T-helper 2 cell treated with Interferon-gamma antibody and Interleukin-4, amounts not matched to agents 5 μg/mL and 100 μg/mL, for 36 hours (primary cell): ENCODE measurements around the gene KRTAP10-2.
A peak's percentile ranks its signal among the peaks of the same experiment; 100 is the strongest.
"Not testable (repeated sequence)": the region's sequence is repeated elsewhere in the genome, so short reads cannot be mapped to it uniquely, and the experiment has no call there.

Experiments
- DNase-seq: peaks from one replicate; pipeline ENCODE4 v3.0.0; 2021; ENCODE audit warnings: low spot score
- H3K27ac Mint-ChIP-seq: one replicate; pipeline ENCODE4 v1.8.0; 2021; ENCODE audit warnings: mild to moderate bottlenecking, mixed read lengths
- H3K27me3 Mint-ChIP-seq: one replicate; pipeline ENCODE4 v1.8.0; 2021; ENCODE audit warnings: low read depth, mixed read lengths
- H3K36me3 Mint-ChIP-seq: one replicate; pipeline ENCODE4 v1.8.0; 2021; ENCODE audit warnings: low read depth, mixed read lengths
- H3K4me1 Mint-ChIP-seq: one replicate; pipeline ENCODE4 v1.8.0; 2021; ENCODE audit warnings: low read depth, mixed read lengths
- H3K4me3 Mint-ChIP-seq: one replicate; pipeline ENCODE4 v1.8.0; 2022; ENCODE audit warnings: mild to moderate bottlenecking, moderate library complexity, mixed read lengths
- H3K9me3 Mint-ChIP-seq: one replicate; pipeline ENCODE4 v1.8.0; 2021; ENCODE audit warnings: mixed read lengths

The KRTAP10-2 gene

DNA sequence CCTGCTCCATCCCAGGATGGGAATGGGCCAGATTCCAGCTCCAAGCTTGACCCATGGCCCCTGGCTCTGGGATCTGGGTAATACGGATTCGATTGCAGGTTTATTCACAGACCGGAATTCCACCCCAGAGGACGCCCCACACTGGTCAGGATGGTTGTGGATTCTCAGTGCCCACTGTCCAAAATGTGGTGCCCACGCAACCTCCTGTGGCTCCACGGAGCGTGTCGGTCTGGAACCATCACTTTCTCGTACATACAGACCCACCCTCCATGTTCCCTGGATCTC, 42.9 kb downstream of the KRTAP10-2 start:
- DNase-seq = no peak
- H3K36me3 Mint-ChIP-seq = no peaks in the 10 kb centered on the region
- H3K27ac Mint-ChIP-seq = no peak overlapping the region
- H3K4me1 Mint-ChIP-seq = no peaks in the 10 kb centered on the region
- no peak overlapping the region for H3K4me3 Mint-ChIP-seq
- H3K9me3 Mint-ChIP-seq = no peaks in the 10 kb centered on the region
- H3K27me3 Mint-ChIP-seq = no peaks in the 10 kb centered on the region

DNA sequence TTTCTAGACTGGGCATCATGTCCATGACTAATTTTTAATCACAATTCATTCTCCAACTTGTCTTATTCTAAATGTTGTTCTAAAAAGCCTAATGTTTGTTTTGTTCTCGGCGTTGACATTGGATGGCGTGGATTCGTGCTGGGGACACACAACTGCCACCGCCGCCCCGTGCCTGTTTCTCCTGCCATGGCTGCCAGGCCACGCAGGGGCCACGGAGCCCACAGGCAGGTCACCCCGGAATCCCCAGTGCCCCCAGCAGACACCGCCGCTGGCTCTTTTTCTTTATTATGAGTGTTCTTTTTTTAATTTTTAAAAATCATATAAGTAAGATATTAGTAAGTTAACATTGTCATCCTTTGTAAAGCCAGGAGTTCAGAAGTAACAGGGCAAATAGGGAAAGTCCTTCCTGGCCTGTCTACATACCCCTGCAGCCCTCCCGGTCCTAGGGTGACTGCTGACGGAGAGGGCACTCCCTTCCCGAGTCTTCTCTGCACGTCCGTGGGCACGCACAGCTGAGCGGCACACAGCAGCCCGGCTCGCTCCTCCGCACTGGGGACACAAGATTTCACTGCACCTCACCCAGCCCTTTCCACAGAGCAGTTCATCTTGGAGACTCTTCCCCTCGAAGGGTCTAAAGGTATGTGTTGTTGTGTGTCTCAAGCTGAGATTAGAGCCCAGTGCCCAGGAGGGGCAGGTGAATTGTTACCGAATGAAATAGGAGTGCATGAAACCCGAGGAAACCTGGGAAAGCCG, 43.5 kb downstream of the KRTAP10-2 start:
- DNase-seq = no peak
- Mint-ChIP-seq H3K4me1 (no peaks in the 10 kb centered on the region), H3K9me3 (no peaks in the 10 kb centered on the region), H3K4me3 (no peak overlapping the region), H3K36me3 (no peaks in the 10 kb centered on the region), H3K27ac (no peak overlapping the region), H3K27me3 (no peaks in the 10 kb centered on the region)

GRCh38 chr21:44506279-44507255, 44.7 kb downstream of the KRTAP10-2 start:
- Mint-ChIP-seq H3K27ac (no peak overlapping the region), H3K9me3 (no peaks in the 10 kb centered on the region), H3K4me3 (no peak overlapping the region), H3K4me1 (no peaks in the 10 kb centered on the region), H3K36me3 (no peaks in the 10 kb centered on the region), H3K27me3 (no peaks in the 10 kb centered on the region)
- DNase-seq = no peak

DNA sequence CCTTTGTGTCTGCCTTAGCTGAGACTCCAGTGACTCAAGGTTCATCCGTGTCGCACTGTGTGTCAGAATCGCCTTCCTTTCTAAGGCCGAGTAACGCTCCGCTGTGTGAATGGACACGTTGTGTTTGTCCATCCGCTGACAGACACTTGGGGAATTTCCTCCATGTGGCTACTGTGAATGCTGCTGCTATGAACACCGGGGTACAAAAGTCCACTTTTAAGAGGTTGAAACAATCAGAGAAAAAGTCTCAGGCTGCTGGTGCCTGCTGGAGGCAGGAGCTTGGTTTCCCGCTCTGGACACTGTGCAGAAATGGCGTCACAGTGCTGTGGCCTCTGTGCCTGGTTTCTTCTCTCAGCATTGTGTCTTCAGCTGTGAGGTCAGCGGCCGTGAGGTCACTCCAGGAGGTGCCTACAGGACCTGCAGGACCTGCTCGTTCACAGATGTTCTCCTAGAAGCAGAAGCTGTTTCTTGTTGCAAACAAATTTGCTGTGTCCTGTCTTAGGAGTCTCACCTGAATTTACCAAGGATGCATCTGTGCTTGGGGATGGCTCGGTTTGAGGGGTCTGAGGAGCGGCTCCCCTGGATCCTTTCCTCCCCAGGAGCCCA, 45.5 kb downstream of the KRTAP10-2 start:
- Mint-ChIP-seq H3K9me3 (no peaks in the 10 kb centered on the region), H3K27ac (no peak overlapping the region), H3K4me3 (no peak overlapping the region), H3K27me3 (no peaks in the 10 kb centered on the region), H3K36me3 (no peaks in the 10 kb centered on the region), H3K4me1 (no peaks in the 10 kb centered on the region)
- DNase-seq = no peak

DNA sequence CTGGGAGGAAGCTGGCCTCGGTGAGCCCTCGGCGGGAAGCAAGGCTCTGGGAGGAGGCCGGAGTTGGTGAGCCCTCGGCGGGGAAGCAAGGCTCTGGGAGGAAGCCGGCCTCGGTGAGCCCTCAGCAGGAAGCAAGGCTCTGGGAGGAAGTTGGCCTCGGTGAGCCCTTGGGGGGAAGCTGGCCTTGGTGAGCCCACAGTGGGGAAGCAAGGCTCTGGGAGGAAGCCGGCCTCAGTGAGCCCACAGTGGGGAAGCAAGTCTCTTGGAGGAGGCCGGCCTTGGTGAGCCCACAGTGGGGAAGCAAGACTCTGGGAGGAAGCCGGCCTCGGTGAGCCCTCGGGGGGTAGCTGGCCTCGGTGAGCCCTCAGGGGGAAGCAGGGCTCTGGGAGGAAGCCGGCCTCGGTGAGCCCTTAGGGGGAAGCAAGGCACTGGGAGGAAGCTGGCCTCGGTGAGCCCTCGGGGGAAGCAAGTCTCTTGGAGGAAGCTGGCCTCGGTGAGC, 47.4 kb downstream of the KRTAP10-2 start:
- no peaks in the 10 kb centered on the region for H3K27me3 Mint-ChIP-seq
- H3K27ac Mint-ChIP-seq = peak overlapping the region; percentile 15
- H3K4me3 Mint-ChIP-seq = no peak overlapping the region
- no peaks in the 10 kb centered on the region for H3K36me3 Mint-ChIP-seq
- no peak for DNase-seq
- H3K9me3 Mint-ChIP-seq = no peaks in the 10 kb centered on the region
- no peaks in the 10 kb centered on the region for H3K4me1 Mint-ChIP-seq

DNA sequence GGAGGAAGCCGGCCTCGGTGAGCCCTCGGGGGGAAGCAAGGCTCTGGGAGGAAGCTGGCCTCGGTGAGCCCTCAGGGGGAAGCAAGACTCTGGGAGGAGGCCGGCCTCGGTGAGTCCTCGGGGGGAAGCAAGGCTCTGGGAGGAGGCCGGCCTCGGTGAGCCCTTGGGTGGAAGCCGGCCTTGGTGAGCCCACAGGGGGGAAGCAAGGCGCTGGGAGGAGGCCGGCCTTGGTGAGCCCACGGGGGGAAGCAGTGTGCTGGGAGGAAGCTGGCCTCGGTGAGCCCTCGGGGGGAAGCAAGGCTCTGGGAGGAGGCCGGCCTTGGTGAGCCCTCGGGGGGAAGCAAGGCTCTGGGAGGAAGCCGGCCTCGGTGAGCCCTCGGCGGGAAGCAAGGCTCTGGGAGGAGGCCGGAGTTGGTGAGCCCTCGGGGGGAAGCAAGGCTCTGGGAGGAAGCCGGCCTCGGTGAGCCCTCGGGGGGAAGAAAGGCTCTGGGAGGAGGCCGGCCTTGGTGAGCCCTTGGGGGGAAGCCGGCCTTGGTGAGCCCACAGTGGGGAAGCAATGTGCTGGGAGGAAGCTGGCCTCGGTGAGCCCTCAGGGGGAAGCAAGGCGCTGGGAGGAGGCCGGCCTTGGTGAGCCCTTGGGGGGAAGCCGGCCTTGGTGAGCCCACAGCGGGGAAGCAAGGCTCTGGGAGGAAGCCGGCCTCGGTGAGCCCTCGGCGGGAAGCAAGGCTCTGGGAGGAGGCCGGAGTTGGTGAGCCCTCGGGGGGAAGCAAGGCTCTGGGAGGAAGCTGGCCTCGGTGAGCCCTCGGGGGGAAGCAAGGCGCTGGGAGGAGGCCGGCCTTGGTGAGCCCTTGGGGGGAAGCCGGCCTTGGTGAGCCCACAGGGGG, 48.1 kb downstream of the KRTAP10-2 start:
- not testable (repeated sequence) for H3K27ac Mint-ChIP-seq, H3K4me3 Mint-ChIP-seq, DNase-seq, H3K4me1 Mint-ChIP-seq, H3K27me3 Mint-ChIP-seq, H3K9me3 Mint-ChIP-seq, H3K36me3 Mint-ChIP-seq

DNA sequence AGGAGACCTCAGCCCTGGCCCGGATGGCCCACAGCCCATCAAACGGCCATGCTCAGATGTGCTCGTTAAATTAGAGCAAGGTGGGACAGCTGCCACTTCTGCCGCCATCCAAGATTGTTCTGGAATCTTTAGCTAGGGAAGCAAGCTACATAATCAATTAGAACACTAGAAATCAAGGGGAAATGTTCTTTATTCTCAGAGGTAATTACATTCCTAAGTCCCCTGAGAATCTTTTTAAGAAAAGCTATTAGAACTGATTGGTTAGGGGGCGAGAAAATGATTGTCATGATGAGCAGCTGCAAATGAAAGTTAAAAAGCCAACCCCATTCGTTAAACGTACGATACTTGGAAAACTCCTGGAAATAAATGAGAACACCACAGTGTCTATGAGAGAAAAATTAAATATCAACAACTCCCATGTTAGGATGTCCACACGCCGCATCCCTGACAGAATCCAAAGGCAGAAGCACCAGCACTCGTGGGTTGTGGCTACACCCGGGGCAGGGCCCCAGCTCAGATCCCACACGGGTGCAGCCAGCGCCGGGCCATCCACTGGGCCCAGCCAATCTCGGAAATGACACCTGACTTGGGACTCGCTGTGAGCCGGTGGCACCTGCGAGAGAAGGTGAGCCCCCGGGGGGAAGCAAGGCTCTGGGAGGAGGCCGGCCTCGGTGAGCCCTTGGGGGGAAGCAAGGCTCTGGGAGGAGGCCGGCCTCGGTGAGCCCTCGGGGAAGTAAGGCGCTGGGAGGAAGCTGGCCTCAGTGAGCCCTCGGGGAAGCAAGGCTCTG, 48.9 kb downstream of the KRTAP10-2 start:
- H3K27me3 Mint-ChIP-seq = no peaks in the 10 kb centered on the region
- no peaks in the 10 kb centered on the region for H3K4me1 Mint-ChIP-seq
- H3K36me3 Mint-ChIP-seq = no peaks in the 10 kb centered on the region
- H3K4me3 Mint-ChIP-seq = no peak overlapping the region
- H3K9me3 Mint-ChIP-seq = no peaks in the 10 kb centered on the region
- H3K27ac Mint-ChIP-seq = no peak overlapping the region
- DNase-seq = no peak
